CD4-positive, alpha-beta T cell treated with Interferon gamma for 1 hour (primary cell): ENCODE data around the gene NXPH3.

Experiments
- DNase-seq: peaks from one replicate; pipeline ENCODE4 v3.0.0-alpha.2; 2020

NXPH3 gene

DNA sequence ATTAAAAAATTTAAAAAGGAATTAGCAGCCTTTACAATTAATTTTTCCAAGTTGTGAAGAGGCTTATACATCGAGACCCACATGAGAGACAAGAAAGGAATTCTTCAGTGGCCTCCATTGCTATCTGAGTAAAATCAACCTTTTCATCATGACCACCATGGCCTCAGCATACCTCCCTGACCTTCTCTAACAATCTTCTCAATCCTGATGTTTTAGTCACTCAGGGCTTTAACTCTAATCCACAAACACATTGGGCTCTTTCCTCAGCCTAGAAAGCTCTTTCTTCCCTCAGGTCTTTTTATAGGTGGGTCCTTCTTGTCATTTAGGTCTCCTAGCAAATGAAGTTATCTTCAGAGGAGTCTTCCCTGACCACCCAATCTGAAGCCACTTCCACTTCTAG lies 55.8 kb downstream of the NXPH3 start:
- no peak for DNase-seq
